ENCODE data around the gene CDC42.
"Not testable (repeated sequence)": the region's sequence is repeated elsewhere in the genome, so short reads cannot be mapped to it uniquely, and the experiment has no call there.

Gene CDC42

GRCh38 chr1:22052115-22053016 lies at the start of gene CDC42:
Gene CDC42 (plus strand): TSS chr1:22052709. CDS start chr1:22078479, 25,770 bp downstream.
- H3K4me1 Mint-ChIP-seq = peaks cover 74% of the 10 kb centered on the region
- peak within 1 kb of the TSS; percentile 93 to 96 for H3K4me3 Mint-ChIP-seq

GRCh38 chr1:22002875-22003274 lies 49.6 kb upstream of the CDC42 start:
- not testable (repeated sequence) for H3K9me3 Mint-ChIP-seq, H3K4me1 Mint-ChIP-seq, H3K27ac Mint-ChIP-seq, ATAC-seq, DNase-seq, H3K27me3 Mint-ChIP-seq, H3K4me3 Mint-ChIP-seq

More at GRCh38 chr1:22052115-22053016, at the start of gene CDC42:
- no peaks in the 10 kb centered on the region for H3K9me3 Mint-ChIP-seq
- ATAC-seq (peak; percentile 92), DNase-seq (peak; percentile 96 to 98)
- no peaks in the 10 kb centered on the region for H3K27me3 Mint-ChIP-seq
- H3K27ac Mint-ChIP-seq = peak within 1 kb of the TSS; percentile 98 to 99

- H3K4me1 Mint-ChIP-seq, H3K27ac Mint-ChIP-seq, H3K9me3 Mint-ChIP-seq, H3K4me3 Mint-ChIP-seq, ATAC-seq, DNase-seq, H3K27me3 Mint-ChIP-seq: not testable (repeated sequence)
Measured at GRCh38 chr1:22003959-22004358, 48.5 kb upstream of the CDC42 start.

- not testable (repeated sequence) for H3K4me1 Mint-ChIP-seq, H3K27ac Mint-ChIP-seq
- peak; percentile 81 for ATAC-seq
Measured at GRCh38 chr1:22005261-22006149, 47.0 kb upstream of the CDC42 start.

GRCh38 chr1:22006736-22007135 lies 45.8 kb upstream of the CDC42 start:
- H3K4me1 Mint-ChIP-seq, H3K27me3 Mint-ChIP-seq, H3K27ac Mint-ChIP-seq, H3K4me3 Mint-ChIP-seq, H3K9me3 Mint-ChIP-seq, ATAC-seq, DNase-seq: not testable (repeated sequence)

More at GRCh38 chr1:22005261-22006149, 47.0 kb upstream of the CDC42 start:
- DNase-seq = peak in 1 of 2 donors; percentile 46
- not testable (repeated sequence) for H3K4me3 Mint-ChIP-seq, H3K27me3 Mint-ChIP-seq, H3K9me3 Mint-ChIP-seq

GRCh38 chr1:22007262-22007661 lies 45.2 kb upstream of the CDC42 start:
- not testable (repeated sequence) for DNase-seq, ATAC-seq, H3K9me3 Mint-ChIP-seq, H3K4me3 Mint-ChIP-seq, H3K27ac Mint-ChIP-seq, H3K27me3 Mint-ChIP-seq, H3K4me1 Mint-ChIP-seq

- not testable (repeated sequence) for H3K4me3 Mint-ChIP-seq, H3K9me3 Mint-ChIP-seq, ATAC-seq, H3K4me1 Mint-ChIP-seq, H3K27ac Mint-ChIP-seq, H3K27me3 Mint-ChIP-seq, DNase-seq
Measured at GRCh38 chr1:22009566-22009965, 42.9 kb upstream of the CDC42 start.

- not testable (repeated sequence) for H3K4me3 Mint-ChIP-seq, DNase-seq, H3K27ac Mint-ChIP-seq, H3K4me1 Mint-ChIP-seq, ATAC-seq, H3K27me3 Mint-ChIP-seq, H3K9me3 Mint-ChIP-seq
Measured at GRCh38 chr1:22012752-22013151, 39.8 kb upstream of the CDC42 start.

- not testable (repeated sequence) for DNase-seq, H3K4me3 Mint-ChIP-seq, H3K27me3 Mint-ChIP-seq, ATAC-seq, H3K9me3 Mint-ChIP-seq, H3K27ac Mint-ChIP-seq
- H3K4me1 Mint-ChIP-seq = peaks cover 16% of the 10 kb centered on the region
Measured at GRCh38 chr1:22014575-22015206, 37.8 kb upstream of the CDC42 start.

GRCh38 chr1:22018583-22019559 lies 33.6 kb upstream of the CDC42 start:
- peak overlapping the region; percentile 52 to 64 for H3K4me3 Mint-ChIP-seq
- H3K27me3 Mint-ChIP-seq = no peaks in the 10 kb centered on the region
- peaks cover 37% of the 10 kb centered on the region for H3K4me1 Mint-ChIP-seq
- peak; percentile 59 to 77 for DNase-seq
- peak; percentile 99 for ATAC-seq
- H3K9me3 Mint-ChIP-seq = no peaks in the 10 kb centered on the region
- peak overlapping the region; percentile 96 to 99 for H3K27ac Mint-ChIP-seq

- H3K9me3 Mint-ChIP-seq = no peaks in the 10 kb centered on the region
- H3K4me3 Mint-ChIP-seq = no peak overlapping the region
- H3K4me1 Mint-ChIP-seq = peaks cover 49% of the 10 kb centered on the region
- H3K27ac Mint-ChIP-seq = no peak overlapping the region
- DNase-seq = no peak
- ATAC-seq = no peak
- H3K27me3 Mint-ChIP-seq = no peaks in the 10 kb centered on the region
Measured at GRCh38 chr1:22021061-22021460, 31.4 kb upstream of the CDC42 start.

GRCh38 chr1:22024485-22025367 lies 27.8 kb upstream of the CDC42 start:
- Mint-ChIP-seq H3K27me3 (no peaks in the 10 kb centered on the region), H3K9me3 (no peaks in the 10 kb centered on the region), H3K27ac (peak overlapping the region; percentile 98 to 99), H3K4me3 (peak overlapping the region; percentile 88 to 91), H3K4me1 (peaks cover 66% of the 10 kb centered on the region)
- peak; percentile 80 for ATAC-seq
- peak; percentile 82 to 87 for DNase-seq

GRCh38 chr1:22025368-22026155 lies 26.9 kb upstream of the CDC42 start:
- peaks cover 74% of the 10 kb centered on the region for H3K4me1 Mint-ChIP-seq

More at GRCh38 chr1:22025368-22026155, 26.9 kb upstream of the CDC42 start:
- DNase-seq = peak; percentile 84 to 93
- peak; percentile 83 for ATAC-seq
- H3K27ac Mint-ChIP-seq = peak overlapping the region; percentile 98 to 99
- peak overlapping the region; percentile 88 to 91 for H3K4me3 Mint-ChIP-seq
- H3K9me3 Mint-ChIP-seq = no peaks in the 10 kb centered on the region
- no peaks in the 10 kb centered on the region for H3K27me3 Mint-ChIP-seq
